Upper lobe of right lung (tissue), 1 donor: ENCODE data around the gene ACVR1B. TPM values are rescaled to one million over a fixed set of nuclear protein-coding genes. Genes with fewer than 3 reads are reported as not detected.

Experiments
- ATAC-seq: fragments of 200-7000 bp; cut with Tn5 transposase; one replicate; pipeline ENCODE4 v1.9.1; 2020; ENCODE audit warnings: mild to moderate bottlenecking, moderate library complexity
- DNase-seq: peaks from one replicate; pipeline ENCODE4 v3.0.0-alpha.2; 2020
- H3K27ac ChIP-seq: fragments of 200-600 bp; one replicate; pipeline ENCODE4 v1.8.0; 2022
- H3K27me3 ChIP-seq: fragments of 200-600 bp; one replicate; pipeline ENCODE4 v1.8.0; 2022; ENCODE audit warnings: mild to moderate bottlenecking
- H3K36me3 ChIP-seq: fragments of 200-600 bp; one replicate; pipeline ENCODE4 v1.8.0; 2022
- H3K4me1 ChIP-seq: fragments of 200-600 bp; one replicate; pipeline ENCODE4 v1.8.0; 2022
- H3K4me3 ChIP-seq: fragments of 200-600 bp; one replicate; pipeline ENCODE4 v1.8.0; 2022; ENCODE audit warnings: mild to moderate bottlenecking
- H3K9me3 ChIP-seq: fragments of 200-600 bp; one replicate; pipeline ENCODE4 v1.8.0; 2022
- intact Hi-C: fragments of 100-400 bp; cut with DNase I; formaldehyde crosslinking; loops from one replicate; pipeline ENCODE4 v1.11.0; 2022
- total RNA-seq: library from RNA; stranded (reverse); fragmentation: NEBNext Ultra II Directional; extraction: Animal tissue kit (Norgen Biotek cat#: 25700); gene quantifications from one replicate; pipeline ENCODE4 v1.2.1, GENCODE V29; 2021
- TF ChIP-seq, protein P1 (sequence below): fragments of 200-600 bp; IDR thresholded peaks from one replicate; pipeline ENCODE4 v1.8.0; 2022; ENCODE audit warnings: antibody characterized with exemption
- donor health status: DM: no; HTN: yes; CAD: no; lungs with severe emphysema.

Gene ACVR1B
- total RNA-seq, 1 donor from 2014 or later = 33.5 TPM

DNA sequence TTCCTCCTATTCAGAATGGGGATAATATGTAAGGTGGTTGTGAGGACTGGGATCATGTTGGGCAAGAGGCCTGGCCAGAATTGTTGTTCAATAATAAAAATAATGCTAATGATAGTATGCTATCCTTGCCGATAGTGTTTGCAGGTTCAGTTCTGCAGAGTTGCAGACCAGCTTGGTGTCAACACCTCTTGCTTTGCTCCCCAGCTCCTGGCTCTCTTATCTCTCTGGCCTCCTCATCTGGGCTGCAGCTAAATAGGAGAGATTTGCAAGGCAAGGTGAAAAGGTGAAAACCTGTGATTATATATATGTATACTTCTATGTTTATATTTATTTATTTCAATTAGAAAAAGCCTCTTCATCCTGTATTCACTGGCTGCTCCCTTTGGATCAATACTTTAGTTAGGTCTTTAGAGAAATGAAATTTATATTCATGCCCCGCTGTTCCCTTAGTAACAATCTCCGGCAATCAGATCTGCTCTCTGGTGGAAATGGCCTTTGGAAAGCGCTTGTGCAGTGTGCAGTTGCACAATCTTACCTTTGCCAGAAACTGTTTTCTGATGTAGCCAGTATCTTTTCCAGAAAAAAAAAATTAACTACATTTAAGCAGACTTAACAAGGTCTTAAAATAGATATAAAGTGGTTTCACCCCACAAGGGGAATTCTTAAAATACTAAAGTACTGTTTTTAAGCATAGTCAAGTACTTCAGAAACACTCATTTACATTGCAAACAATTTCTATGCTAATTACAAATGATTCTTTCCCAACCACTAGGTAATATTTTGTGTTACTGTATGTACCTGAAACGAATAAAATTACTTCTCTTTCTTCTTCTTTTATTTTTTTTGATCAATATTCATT is 19.1 kb upstream of the ACVR1B start:
- intact Hi-C loops = no loop called here

DNA sequence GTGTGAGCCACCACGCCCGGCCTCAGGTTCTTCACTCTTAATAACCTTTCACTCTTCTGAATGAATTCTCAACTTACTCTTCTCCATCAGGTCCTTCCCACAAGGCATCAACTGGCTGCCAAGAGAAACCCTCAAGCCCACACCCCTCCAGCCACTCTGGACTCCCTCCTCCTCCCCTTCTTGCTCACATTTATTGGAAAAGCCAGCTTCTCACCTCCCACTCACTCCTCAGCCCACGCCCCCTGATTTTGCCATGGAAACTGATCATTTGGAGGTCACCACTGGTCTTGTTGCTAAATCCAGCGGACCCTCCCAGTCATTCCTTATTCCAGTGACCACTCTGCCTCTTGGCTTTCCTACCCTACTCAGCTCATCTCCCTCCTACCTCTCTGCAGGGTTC is 17.4 kb upstream of the ACVR1B start:
- DNase-seq = no peak
- no peaks in the 10 kb centered on the region for H3K9me3 ChIP-seq
- H3K36me3 ChIP-seq = no peaks in the 10 kb centered on the region
- H3K27ac ChIP-seq = no peak overlapping the region
- no peaks in the 10 kb centered on the region for H3K4me1 ChIP-seq
- H3K4me3 ChIP-seq = no peak overlapping the region
- intact Hi-C loops = no loop called here
- no peaks in the 10 kb centered on the region for H3K27me3 ChIP-seq
- TF ChIP-seq, protein P1, sequence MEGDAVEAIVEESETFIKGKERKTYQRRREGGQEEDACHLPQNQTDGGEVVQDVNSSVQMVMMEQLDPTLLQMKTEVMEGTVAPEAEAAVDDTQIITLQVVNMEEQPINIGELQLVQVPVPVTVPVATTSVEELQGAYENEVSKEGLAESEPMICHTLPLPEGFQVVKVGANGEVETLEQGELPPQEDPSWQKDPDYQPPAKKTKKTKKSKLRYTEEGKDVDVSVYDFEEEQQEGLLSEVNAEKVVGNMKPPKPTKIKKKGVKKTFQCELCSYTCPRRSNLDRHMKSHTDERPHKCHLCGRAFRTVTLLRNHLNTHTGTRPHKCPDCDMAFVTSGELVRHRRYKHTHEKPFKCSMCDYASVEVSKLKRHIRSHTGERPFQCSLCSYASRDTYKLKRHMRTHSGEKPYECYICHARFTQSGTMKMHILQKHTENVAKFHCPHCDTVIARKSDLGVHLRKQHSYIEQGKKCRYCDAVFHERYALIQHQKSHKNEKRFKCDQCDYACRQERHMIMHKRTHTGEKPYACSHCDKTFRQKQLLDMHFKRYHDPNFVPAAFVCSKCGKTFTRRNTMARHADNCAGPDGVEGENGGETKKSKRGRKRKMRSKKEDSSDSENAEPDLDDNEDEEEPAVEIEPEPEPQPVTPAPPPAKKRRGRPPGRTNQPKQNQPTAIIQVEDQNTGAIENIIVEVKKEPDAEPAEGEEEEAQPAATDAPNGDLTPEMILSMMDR = no peak
- no peak for ATAC-seq

More for the DNA sequence above, 19.1 kb upstream of the ACVR1B start:
- Histone ChIP-seq H3K9me3 (no peaks in the 10 kb centered on the region), H3K27me3 (no peaks in the 10 kb centered on the region), H3K36me3 (no peaks in the 10 kb centered on the region), H3K27ac (no peak overlapping the region), H3K4me1 (no peaks in the 10 kb centered on the region), H3K4me3 (no peak overlapping the region)
- no peak for DNase-seq
- peak; percentile 61 for ATAC-seq
- TF ChIP-seq, protein P1 = no peak

DNA sequence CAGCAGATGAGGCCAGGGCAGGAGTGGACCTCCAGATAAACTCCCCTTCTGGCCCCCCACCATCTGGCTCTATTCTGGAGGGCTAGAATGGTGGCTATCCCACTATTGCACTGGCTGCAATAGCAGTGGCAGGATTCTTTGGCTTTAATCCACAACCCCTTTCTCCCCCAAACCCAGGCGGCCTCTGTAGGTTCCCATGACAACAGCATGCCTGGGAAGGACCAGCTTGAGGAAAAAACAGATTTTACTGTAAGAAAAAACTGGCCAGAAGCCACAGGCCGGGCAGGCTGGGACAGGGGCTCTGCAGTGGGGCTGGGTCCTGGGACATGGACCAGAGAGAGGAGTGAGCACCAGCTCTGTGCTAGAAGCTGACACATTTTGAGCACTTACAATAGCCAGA is 13.6 kb upstream of the ACVR1B start:
- DNase-seq = no peak
- intact Hi-C loops = no loop called here
- H3K4me3 ChIP-seq = no peak overlapping the region
- no peak overlapping the region for H3K27ac ChIP-seq
- TF ChIP-seq, protein P1 = no peak
- ATAC-seq = no peak
- H3K27me3 ChIP-seq = no peaks in the 10 kb centered on the region
- no peaks in the 10 kb centered on the region for H3K9me3 ChIP-seq
- peaks cover 7% of the 10 kb centered on the region for H3K4me1 ChIP-seq
- no peaks in the 10 kb centered on the region for H3K36me3 ChIP-seq

DNA sequence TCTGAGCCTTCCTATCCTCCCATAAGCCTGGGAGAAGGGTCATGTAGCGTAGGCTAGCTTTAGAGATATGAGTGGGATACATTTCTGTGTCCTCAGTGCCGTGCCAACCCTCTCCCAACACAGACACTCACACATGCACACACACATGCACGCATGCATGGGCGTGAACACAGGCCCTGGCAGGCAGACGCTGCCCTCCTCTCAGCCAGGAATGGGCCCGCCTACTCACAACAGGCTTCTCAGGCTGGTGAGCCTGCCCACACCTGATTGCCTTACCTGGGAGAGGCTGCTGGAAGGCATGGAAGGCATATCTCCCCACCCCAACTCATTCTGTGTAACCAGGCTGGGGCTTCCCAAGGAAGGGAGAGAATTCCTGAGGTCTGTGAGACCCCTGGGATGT is 12.8 kb upstream of the ACVR1B start:
- no peak overlapping the region for H3K27ac ChIP-seq
- H3K9me3 ChIP-seq = no peaks in the 10 kb centered on the region
- TF ChIP-seq, protein P1 = no peak
- ATAC-seq (no peak), DNase-seq (no peak)
- no peaks in the 10 kb centered on the region for H3K27me3 ChIP-seq
- no peak overlapping the region for H3K4me3 ChIP-seq
- H3K36me3 ChIP-seq = no peaks in the 10 kb centered on the region
- peaks cover 7% of the 10 kb centered on the region for H3K4me1 ChIP-seq
- intact Hi-C loops = no loop called here

DNA sequence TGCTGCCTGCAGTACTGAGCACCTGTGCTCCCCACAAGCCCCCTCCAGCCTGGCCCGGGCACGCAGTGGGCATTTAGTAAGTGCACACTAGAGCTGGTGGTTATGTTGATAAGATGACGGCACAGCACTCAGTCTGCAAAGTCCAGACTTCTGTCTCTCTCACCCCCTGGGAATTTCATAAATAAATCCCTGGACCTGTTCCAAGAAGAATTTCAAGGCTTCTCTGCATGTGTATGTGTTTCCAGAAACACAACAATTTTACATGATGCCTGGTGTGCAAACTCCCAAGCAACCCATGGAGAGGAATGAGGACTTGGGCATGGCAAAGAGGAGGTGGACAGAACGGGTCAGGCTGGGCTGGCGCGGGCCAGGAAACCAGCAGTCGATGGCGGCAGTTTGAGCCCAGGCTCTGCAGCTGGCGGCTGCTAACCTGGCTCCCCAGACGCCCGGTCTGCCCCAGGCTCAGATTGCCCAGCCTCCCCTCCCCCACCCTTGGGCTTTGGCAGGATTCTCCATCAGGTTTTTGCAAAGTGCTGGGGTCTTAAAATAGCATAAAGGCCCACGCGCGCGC is 10.4 kb upstream of the ACVR1B start:
- no peaks in the 10 kb centered on the region for H3K9me3 ChIP-seq
- TF ChIP-seq, protein P1 = no peak
- no peaks in the 10 kb centered on the region for H3K36me3 ChIP-seq
- no peak overlapping the region for H3K27ac ChIP-seq
- ATAC-seq (peak; percentile 32), DNase-seq (no peak)
- intact Hi-C loops = no loop called here
- peaks cover 7% of the 10 kb centered on the region for H3K4me1 ChIP-seq
- H3K27me3 ChIP-seq = no peaks in the 10 kb centered on the region
- H3K4me3 ChIP-seq = no peak overlapping the region
